Osteoblast (primary cell): ENCODE results near the gene NTRK2. TPM values are rescaled to one million over a fixed set of nuclear protein-coding genes. Genes with fewer than 3 reads are reported as not detected.

ENCODE experiments used
- DNase-seq: peaks from one replicate; pipeline ENCODE4 v3.0.0; 2011; ENCODE audit warnings: low spot score, mixed read lengths; ENCODE audit not compliant: insufficient read length; ENCODE audit errors: missing footprints
- H2AFZ ChIP-seq: 2 replicates; pipeline ENCODE4 v1.6.0; 2011; ENCODE audit warnings: mild to moderate bottlenecking, low read length
- H3K27ac ChIP-seq: 2 replicates; pipeline ENCODE4 v1.5.1; 2011; ENCODE audit warnings: mild to moderate bottlenecking, low read depth, low read length, moderate library complexity
- H3K27me3 ChIP-seq: 2 replicates; pipeline ENCODE4 v1.6.0; 2012; ENCODE audit warnings: mild to moderate bottlenecking, control low read depth, inconsistent platforms, low read length, moderate library complexity; ENCODE audit not compliant: insufficient read depth
- H3K36me3 ChIP-seq: 2 replicates; pipeline ENCODE4 v1.5.1; 2011; ENCODE audit warnings: mild to moderate bottlenecking, low read length, control low read depth, moderate library complexity; ENCODE audit not compliant: insufficient read depth
- H3K4me1 ChIP-seq: 2 replicates; pipeline ENCODE4 v1.5.1; 2011; ENCODE audit warnings: mild to moderate bottlenecking, low read length, control low read depth, moderate library complexity; ENCODE audit not compliant: insufficient read depth
- H3K4me2 ChIP-seq: 2 replicates; pipeline ENCODE4 v1.6.0; 2011; ENCODE audit warnings: mild to moderate bottlenecking, low read length; ENCODE audit not compliant: insufficient read depth
- H3K4me3 ChIP-seq: fragments of 200-600 bp; sonication (generic); 3 replicates; pipeline ENCODE4 v1.5.1; 2012; ENCODE audit warnings: mild to moderate bottlenecking, low read length, inconsistent platforms; ENCODE audit not compliant: insufficient read depth
- H3K79me2 ChIP-seq: 2 replicates; pipeline ENCODE4 v1.6.0; 2012; ENCODE audit warnings: mild to moderate bottlenecking, low read length, control low read depth, inconsistent platforms; ENCODE audit not compliant: insufficient read depth
- H3K9me3 ChIP-seq: 2 replicates; pipeline ENCODE4 v1.5.1; 2011; ENCODE audit warnings: low read depth, low read length, control low read depth
- H4K20me1 ChIP-seq: 2 replicates; pipeline ENCODE4 v1.6.0; 2012; ENCODE audit warnings: mild to moderate bottlenecking, low read length, control low read depth; ENCODE audit not compliant: insufficient read depth
- CTCF ChIP-seq: IDR thresholded peaks from 2 replicates; pipeline ENCODE4 v1.5.1; 2011; ENCODE audit warnings: mild to moderate bottlenecking, low read depth, low read length, moderate library complexity; ENCODE audit errors: extremely low read depth
- total RNA-seq: library from RNA; depleted of rRNA; stranded (reverse); fragments of >200 nt; gene quantifications from 2 replicates; pipeline ENCODE4 v1.2.3, GENCODE V29; 2012

The NTRK2 gene
- 3.3 and 5.6 TPM in 2 replicates for total RNA-seq

- Histone ChIP-seq H2AFZ (peak within 1 kb of the TSS; percentile 70), H3K4me3 (peak within 1 kb of the TSS; percentile 63), H3K9me3 (no peaks in the 10 kb centered on the region), H3K4me1 (no peaks in the 10 kb centered on the region), H3K4me2 (peak within 1 kb of the TSS; percentile 74), H3K36me3 (no peaks in the 10 kb centered on the region), H3K27ac (no peak within 1 kb of the TSS), H3K79me2 (no peaks in the 10 kb centered on the region), H4K20me1 (no peaks in the 10 kb centered on the region), H3K27me3 (peaks cover 30% of the 10 kb centered on the region)
- no peak for TF ChIP-seq CTCF
- DNase-seq: peak; percentile 86
Measured at GRCh38 chr9:84669288-84670137, at the start of gene NTRK2. Gene NTRK2, plus strand, starts transcription at chr9:84669729. Its CDS starts 1,020 bp downstream, at chr9:84670749.

GRCh38 chr9:84620338-84620737 is 49.2 kb upstream of the NTRK2 start:
- Histone ChIP-seq H3K4me3 (no peak overlapping the region), H3K36me3 (no peaks in the 10 kb centered on the region), H3K4me1 (no peaks in the 10 kb centered on the region), H3K27ac (no peak overlapping the region), H2AFZ (no peak overlapping the region), H3K27me3 (no peaks in the 10 kb centered on the region), H3K79me2 (no peaks in the 10 kb centered on the region), H4K20me1 (no peaks in the 10 kb centered on the region), H3K9me3 (no peaks in the 10 kb centered on the region), H3K4me2 (no peak overlapping the region)
- no peak for TF ChIP-seq CTCF
- DNase-seq: peak; percentile 45

GRCh38 chr9:84621811-84622210 is 47.7 kb upstream of the NTRK2 start:
- Histone ChIP-seq H3K9me3 (no peaks in the 10 kb centered on the region), H3K79me2 (no peaks in the 10 kb centered on the region), H3K36me3 (no peaks in the 10 kb centered on the region), H3K4me2 (no peak overlapping the region), H4K20me1 (no peaks in the 10 kb centered on the region), H3K4me3 (no peak overlapping the region), H3K27ac (no peak overlapping the region), H3K27me3 (no peaks in the 10 kb centered on the region), H2AFZ (no peak overlapping the region), H3K4me1 (no peaks in the 10 kb centered on the region)
- no peak for TF ChIP-seq CTCF
- DNase-seq: no peak

GRCh38 chr9:84622981-84623380 is 46.5 kb upstream of the NTRK2 start:
- Histone ChIP-seq H3K4me2 (no peak overlapping the region), H4K20me1 (no peaks in the 10 kb centered on the region), H3K9me3 (no peaks in the 10 kb centered on the region), H3K4me1 (no peaks in the 10 kb centered on the region), H2AFZ (no peak overlapping the region), H3K36me3 (no peaks in the 10 kb centered on the region), H3K79me2 (no peaks in the 10 kb centered on the region), H3K4me3 (no peak overlapping the region), H3K27me3 (no peaks in the 10 kb centered on the region), H3K27ac (no peak overlapping the region)
- TF ChIP-seq CTCF: no peak
- DNase-seq: no peak
